IPS-15b (cell line): Measurements from ENCODE around the gene KCTD10.
"Not testable (repeated sequence)": the region's sequence is repeated elsewhere in the genome, so short reads cannot be mapped to it uniquely, and the experiment has no call there.

Experiments
- H3K27me3 ChIP-seq: one replicate; pipeline ENCODE4 v1.6.1; 2013; ENCODE audit warnings: low read length; ENCODE audit not compliant: control insufficient read depth, insufficient read depth
- H3K36me3 ChIP-seq: one replicate; pipeline ENCODE4 v1.6.1; 2013; ENCODE audit warnings: low read length; ENCODE audit not compliant: control insufficient read depth, insufficient read depth
- H3K4me1 ChIP-seq: one replicate; pipeline ENCODE4 v1.6.1; 2013; ENCODE audit warnings: mild to moderate bottlenecking, low read length; ENCODE audit not compliant: control insufficient read depth, insufficient read depth
- H3K4me3 ChIP-seq: one replicate; pipeline ENCODE4 v1.5.1; 2013; ENCODE audit warnings: low read depth, low read length
- H3K9ac ChIP-seq: one replicate; pipeline ENCODE4 v1.6.1; 2013; ENCODE audit warnings: low read depth, mild to moderate bottlenecking, low read length
- H3K9me3 ChIP-seq: one replicate; pipeline ENCODE4 v1.6.1; 2013; ENCODE audit warnings: mild to moderate bottlenecking, low read length; ENCODE audit not compliant: control insufficient read depth, insufficient read depth

KCTD10 gene

DNA sequence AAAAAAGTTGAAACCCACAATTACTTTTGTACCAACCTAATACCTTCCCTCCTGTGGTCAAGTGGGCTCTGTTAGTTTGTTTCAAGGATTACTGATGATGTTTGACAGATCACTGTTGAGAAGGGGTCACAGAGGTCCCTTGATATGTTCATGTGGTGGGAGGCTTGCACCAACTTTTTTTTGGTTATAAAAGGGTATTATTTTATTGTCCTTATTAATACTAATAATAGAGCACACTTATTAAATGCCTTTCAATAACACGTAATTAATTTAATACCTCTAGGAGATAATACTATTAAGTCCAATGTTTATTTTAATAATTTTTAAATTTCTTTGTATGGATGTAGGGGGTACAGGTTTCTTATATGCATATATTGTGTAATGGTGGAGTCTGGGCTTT, 4.8 kb upstream of the KCTD10 start:
- H3K36me3 ChIP-seq, result peaks cover 1% of the 10 kb centered on the region

DNA sequence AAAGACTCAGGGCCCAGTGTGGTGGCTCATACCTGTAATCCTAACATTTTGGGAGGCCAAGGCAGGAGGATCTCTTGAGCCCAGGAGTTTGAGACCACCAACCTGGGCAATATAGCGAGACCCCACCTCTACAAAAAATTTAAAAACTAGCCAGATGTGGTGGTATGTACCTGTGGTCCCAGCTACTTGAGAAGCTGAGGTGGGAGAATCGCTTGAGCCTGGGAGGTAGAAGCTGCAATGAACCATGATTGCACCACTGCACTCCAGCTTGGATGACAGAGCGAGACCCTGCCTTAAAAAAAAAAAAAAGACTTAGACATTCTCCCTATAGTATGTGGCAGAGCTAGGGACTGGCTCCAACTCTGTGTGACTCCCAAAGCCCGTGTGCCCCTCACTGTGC, 3.3 kb upstream of the KCTD10 start:
- H3K9ac ChIP-seq, result no peak overlapping the region
- H3K4me3 ChIP-seq, result no peak overlapping the region
- H3K36me3 ChIP-seq, result no peaks in the 10 kb centered on the region
- H3K27me3 ChIP-seq, result no peaks in the 10 kb centered on the region
- H3K4me1 ChIP-seq, result peaks cover 7% of the 10 kb centered on the region
- no peaks in the 10 kb centered on the region for H3K9me3 ChIP-seq

More for the DNA sequence above, 4.8 kb upstream of the KCTD10 start:
- Histone ChIP-seq H3K9me3 (no peaks in the 10 kb centered on the region), H3K4me1 (peaks cover 3% of the 10 kb centered on the region), H3K9ac (no peak overlapping the region), H3K27me3 (no peaks in the 10 kb centered on the region), H3K4me3 (no peak overlapping the region)

GRCh38 chr12:109479761-109480160, 2.7 kb upstream of the KCTD10 start:
- Histone ChIP-seq H3K27me3 (no peaks in the 10 kb centered on the region), H3K4me3 (no peak overlapping the region), H3K4me1 (peaks cover 7% of the 10 kb centered on the region), H3K9ac (no peak overlapping the region), H3K9me3 (no peaks in the 10 kb centered on the region), H3K36me3 (no peaks in the 10 kb centered on the region)

DNA sequence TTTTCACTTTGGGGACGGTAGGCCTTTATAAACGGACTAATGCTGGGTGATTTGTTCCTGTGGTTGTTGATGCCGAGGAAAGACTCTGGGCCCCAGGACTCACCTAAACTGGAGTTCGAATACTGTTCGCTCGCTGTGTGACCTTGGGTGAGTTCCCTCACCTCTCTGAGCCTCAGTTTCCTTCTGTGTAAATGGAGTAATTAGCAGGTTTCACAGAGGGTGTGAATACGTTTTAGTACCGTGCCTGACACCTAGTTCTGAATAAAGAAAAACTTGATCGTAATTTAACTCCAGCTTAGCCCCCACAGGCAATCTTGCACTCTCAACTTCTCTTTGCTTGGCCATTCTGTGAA, 839 bp upstream of the KCTD10 start:
- peak overlapping the region; percentile 94 for H3K9ac ChIP-seq
- peak overlapping the region; percentile 91 for H3K4me3 ChIP-seq
- peaks cover 4% of the 10 kb centered on the region for H3K36me3 ChIP-seq
- H3K9me3 ChIP-seq, result no peaks in the 10 kb centered on the region
- peaks cover 7% of the 10 kb centered on the region for H3K4me1 ChIP-seq
- H3K27me3 ChIP-seq, result no peaks in the 10 kb centered on the region

- Histone ChIP-seq H3K36me3 (peaks cover 4% of the 10 kb centered on the region), H3K4me1 (peaks cover 7% of the 10 kb centered on the region), H3K9ac (peak overlapping the region; percentile 48), H3K9me3 (no peaks in the 10 kb centered on the region), H3K4me3 (peak overlapping the region; percentile 91), H3K27me3 (no peaks in the 10 kb centered on the region)
Measured at GRCh38 chr12:109476807-109477184, 304 bp downstream of the KCTD10 start.

- Histone ChIP-seq H3K9ac (peak overlapping the region; percentile 48), H3K4me1 (peaks cover 7% of the 10 kb centered on the region), H3K4me3 (peak overlapping the region; percentile 91), H3K27me3 (no peaks in the 10 kb centered on the region), H3K36me3 (peaks cover 4% of the 10 kb centered on the region), H3K9me3 (no peaks in the 10 kb centered on the region)
Measured at GRCh38 chr12:109475993-109476806, 900 bp downstream of the KCTD10 start.

GRCh38 chr12:109475121-109475520, 2.0 kb downstream of the KCTD10 start:
- Histone ChIP-seq H3K36me3 (peaks cover 4% of the 10 kb centered on the region), H3K27me3 (no peaks in the 10 kb centered on the region), H3K9me3 (no peaks in the 10 kb centered on the region), H3K4me1 (peaks cover 7% of the 10 kb centered on the region), H3K4me3 (no peak overlapping the region), H3K9ac (no peak overlapping the region)

- not testable (repeated sequence) for H3K9me3 ChIP-seq, H3K27me3 ChIP-seq, H3K4me3 ChIP-seq, H3K4me1 ChIP-seq, H3K9ac ChIP-seq
- peaks cover 13% of the 10 kb centered on the region for H3K36me3 ChIP-seq
Measured at GRCh38 chr12:109473526-109474270, 3.4 kb downstream of the KCTD10 start.

- peaks cover 13% of the 10 kb centered on the region for H3K36me3 ChIP-seq
Measured at GRCh38 chr12:109473006-109473405, 4.1 kb downstream of the KCTD10 start.

GRCh38 chr12:109469517-109469916, 7.6 kb downstream of the KCTD10 start:
- Histone ChIP-seq H3K36me3 (peaks cover 13% of the 10 kb centered on the region), H3K4me3 (no peak overlapping the region), H3K4me1 (no peaks in the 10 kb centered on the region), H3K9ac (no peak overlapping the region), H3K9me3 (no peaks in the 10 kb centered on the region), H3K27me3 (no peaks in the 10 kb centered on the region)

More at GRCh38 chr12:109473006-109473405, 4.1 kb downstream of the KCTD10 start:
- H3K27me3 ChIP-seq, result no peaks in the 10 kb centered on the region
- no peaks in the 10 kb centered on the region for H3K9me3 ChIP-seq
- peaks cover 5% of the 10 kb centered on the region for H3K4me1 ChIP-seq
- H3K9ac ChIP-seq, result no peak overlapping the region
- H3K4me3 ChIP-seq, result no peak overlapping the region

- Histone ChIP-seq H3K4me1 (peaks cover 13% of the 10 kb centered on the region), H3K9me3 (no peaks in the 10 kb centered on the region), H3K4me3 (no peak overlapping the region), H3K9ac (no peak overlapping the region), H3K36me3 (peaks cover 8% of the 10 kb centered on the region), H3K27me3 (no peaks in the 10 kb centered on the region)
Measured at GRCh38 chr12:109467978-109468676, 9.0 kb downstream of the KCTD10 start.
